GM12801 (cell line): ENCODE results near the gene MYLK.

Experiments
- CTCF ChIP-seq: IDR thresholded peaks from one replicate; pipeline ENCODE4 v1.5.1; 2011; ENCODE audit warnings: control low read depth; ENCODE audit not compliant: insufficient read length; ENCODE audit errors: extremely low read depth

MYLK gene

GRCh38 chr3:123792473-123793201 is 91.5 kb downstream of the MYLK start:
- no peak for TF ChIP-seq CTCF

- no peak for TF ChIP-seq CTCF
Measured at GRCh38 chr3:123791898-123792297, 92.2 kb downstream of the MYLK start.

GRCh38 chr3:123791417-123791816 is 92.7 kb downstream of the MYLK start:
- TF ChIP-seq CTCF, result no peak

- no peak for TF ChIP-seq CTCF
Measured at GRCh38 chr3:123791073-123791370, 93.1 kb downstream of the MYLK start.

GRCh38 chr3:123790254-123791072 is 93.7 kb downstream of the MYLK start:
- no peak for TF ChIP-seq CTCF

- TF ChIP-seq CTCF, result no peak
Measured at GRCh38 chr3:123789760-123790159, 94.4 kb downstream of the MYLK start.

- TF ChIP-seq CTCF, result no peak
Measured at GRCh38 chr3:123789160-123789559, 95.0 kb downstream of the MYLK start.
